WERI-Rb-1 (cell line): Measurements from ENCODE around the gene LBH.

Experiments
- DNase-seq: peaks from one replicate; pipeline ENCODE4 v3.0.0-alpha.2; 2020
- H3K27ac ChIP-seq: fragments of 250-450 bp; sonication (Bioruptor Pico); 2 replicates; pipeline ENCODE4 v1.5.1; 2020; ENCODE audit warnings: mild to moderate bottlenecking, moderate library complexity
- H3K27me3 ChIP-seq: fragments of 250-450 bp; sonication (Bioruptor Pico); 2 replicates; pipeline ENCODE4 v1.5.1; 2021; ENCODE audit warnings: mild to moderate bottlenecking, low read depth, moderate library complexity; ENCODE audit not compliant: insufficient read depth, severe bottlenecking
- H3K36me3 ChIP-seq: fragments of 250-450 bp; sonication (Bioruptor Pico); 2 replicates; pipeline ENCODE4 v1.5.1; 2020; ENCODE audit warnings: mild to moderate bottlenecking, moderate library complexity
- H3K4me3 ChIP-seq: 2 replicates; pipeline ENCODE4 v1.5.1; 2011; ENCODE audit warnings: low read depth, mild to moderate bottlenecking, control low read depth, low read length
- H3K9me3 ChIP-seq: fragments of 250-450 bp; sonication (Bioruptor Pico); 2 replicates; pipeline ENCODE4 v1.5.1; 2021; ENCODE audit warnings: mild to moderate bottlenecking, moderate library complexity; ENCODE audit not compliant: severe bottlenecking
- TF ChIP-seq, protein P1 (sequence below): IDR thresholded peaks from 2 replicates; pipeline ENCODE4 v1.5.1; 2011; ENCODE audit warnings: low read depth, mild to moderate bottlenecking, control low read depth, inconsistent platforms, low read length

LBH gene

DNA sequence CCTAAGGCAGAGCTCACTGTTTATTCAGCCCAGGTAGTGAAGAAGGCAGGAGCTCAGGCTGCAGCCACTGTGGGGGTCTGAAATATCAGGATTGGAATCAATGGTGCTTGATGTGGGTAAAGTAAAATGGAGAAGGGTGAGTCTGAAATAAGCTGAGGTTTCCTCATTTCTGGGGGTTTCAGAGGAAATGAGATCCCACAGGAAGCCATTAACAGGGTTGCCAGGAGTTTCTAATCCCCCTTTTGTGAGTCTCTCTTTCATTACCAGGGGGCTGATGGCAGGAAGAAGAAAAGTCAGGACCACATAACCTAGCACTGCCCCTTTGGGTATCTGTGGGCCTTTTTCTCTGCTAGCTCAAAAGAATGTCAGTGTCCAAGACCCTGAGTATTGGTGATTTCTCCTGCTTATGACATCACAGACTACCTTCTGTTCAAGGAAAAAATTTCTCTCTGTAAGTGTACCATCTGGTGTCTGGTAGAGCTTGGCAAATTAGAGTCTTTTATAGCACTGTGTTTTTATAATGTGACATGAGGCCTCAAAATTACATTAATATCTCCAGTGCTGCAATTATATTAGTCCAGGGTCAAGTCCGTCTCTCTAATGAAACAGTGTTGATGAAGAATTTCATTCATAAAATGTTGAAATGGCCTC is 56.0 kb downstream of the LBH start:
- Histone ChIP-seq H3K9me3 (no peaks in the 10 kb centered on the region), H3K27me3 (no peaks in the 10 kb centered on the region), H3K4me3 (no peak overlapping the region), H3K27ac (peak overlapping the region; percentile 36), H3K36me3 (no peaks in the 10 kb centered on the region)
- DNase-seq, result no peak
- TF ChIP-seq, protein P1, sequence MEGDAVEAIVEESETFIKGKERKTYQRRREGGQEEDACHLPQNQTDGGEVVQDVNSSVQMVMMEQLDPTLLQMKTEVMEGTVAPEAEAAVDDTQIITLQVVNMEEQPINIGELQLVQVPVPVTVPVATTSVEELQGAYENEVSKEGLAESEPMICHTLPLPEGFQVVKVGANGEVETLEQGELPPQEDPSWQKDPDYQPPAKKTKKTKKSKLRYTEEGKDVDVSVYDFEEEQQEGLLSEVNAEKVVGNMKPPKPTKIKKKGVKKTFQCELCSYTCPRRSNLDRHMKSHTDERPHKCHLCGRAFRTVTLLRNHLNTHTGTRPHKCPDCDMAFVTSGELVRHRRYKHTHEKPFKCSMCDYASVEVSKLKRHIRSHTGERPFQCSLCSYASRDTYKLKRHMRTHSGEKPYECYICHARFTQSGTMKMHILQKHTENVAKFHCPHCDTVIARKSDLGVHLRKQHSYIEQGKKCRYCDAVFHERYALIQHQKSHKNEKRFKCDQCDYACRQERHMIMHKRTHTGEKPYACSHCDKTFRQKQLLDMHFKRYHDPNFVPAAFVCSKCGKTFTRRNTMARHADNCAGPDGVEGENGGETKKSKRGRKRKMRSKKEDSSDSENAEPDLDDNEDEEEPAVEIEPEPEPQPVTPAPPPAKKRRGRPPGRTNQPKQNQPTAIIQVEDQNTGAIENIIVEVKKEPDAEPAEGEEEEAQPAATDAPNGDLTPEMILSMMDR, result no peak

DNA sequence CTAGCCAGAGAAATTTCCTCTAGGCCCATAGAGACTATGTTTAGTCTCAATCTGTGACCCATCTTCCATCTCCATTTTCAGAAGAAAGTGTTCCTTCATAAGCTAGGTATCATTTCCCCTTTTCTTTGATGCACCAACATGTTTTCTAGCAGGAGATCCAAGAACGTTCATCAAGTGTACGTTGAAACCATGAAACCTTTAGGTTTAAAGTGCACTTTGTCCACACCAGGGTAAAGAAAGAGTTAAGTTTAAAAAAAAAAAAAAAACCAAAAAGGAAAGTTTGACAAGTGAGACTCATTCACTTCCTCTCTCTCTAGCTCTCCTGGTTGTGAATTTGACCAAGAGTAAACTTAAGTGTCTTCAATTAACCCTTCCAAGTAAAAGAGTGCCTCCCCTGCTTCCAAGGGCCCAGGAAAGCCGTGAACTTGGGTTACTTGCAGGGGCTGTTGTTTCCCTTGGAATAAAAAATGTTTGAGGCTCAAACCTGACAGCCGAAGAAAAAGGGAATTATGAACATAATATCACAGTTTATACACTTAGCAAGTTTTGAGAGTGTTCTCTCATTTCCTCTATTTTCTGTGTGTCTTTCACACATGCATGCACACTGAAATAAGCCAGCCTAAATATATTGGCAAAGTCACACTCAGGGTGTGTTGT is 56.7 kb downstream of the LBH start:
- Histone ChIP-seq H3K27me3 (no peaks in the 10 kb centered on the region), H3K36me3 (no peaks in the 10 kb centered on the region), H3K9me3 (no peaks in the 10 kb centered on the region), H3K4me3 (no peak overlapping the region), H3K27ac (peak overlapping the region; percentile 36)
- TF ChIP-seq, protein P1, result no peak
- no peak for DNase-seq

DNA sequence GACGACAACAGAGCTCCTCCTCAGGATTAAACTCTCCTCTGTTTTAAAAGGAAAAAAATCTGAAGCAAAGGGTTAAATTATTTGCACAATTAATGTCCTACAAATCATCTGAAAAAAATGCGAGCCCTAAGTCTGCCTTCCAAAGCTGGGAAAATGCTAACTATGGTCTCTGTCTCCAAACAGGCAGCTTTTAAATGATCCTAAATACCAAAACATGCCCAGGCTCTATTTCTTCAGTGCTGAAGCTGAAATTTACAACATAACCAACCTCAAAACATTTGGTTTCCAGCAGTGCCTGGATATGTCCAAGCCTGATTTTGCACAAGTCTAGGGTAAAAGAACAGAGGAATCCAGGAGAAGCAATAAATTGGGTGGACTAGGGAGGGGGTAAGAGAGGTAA is 57.2 kb downstream of the LBH start:
- TF ChIP-seq, protein P1, result no peak
- Histone ChIP-seq H3K27me3 (no peaks in the 10 kb centered on the region), H3K36me3 (no peaks in the 10 kb centered on the region), H3K27ac (no peak overlapping the region), H3K4me3 (no peak overlapping the region), H3K9me3 (no peaks in the 10 kb centered on the region)
- no peak for DNase-seq

DNA sequence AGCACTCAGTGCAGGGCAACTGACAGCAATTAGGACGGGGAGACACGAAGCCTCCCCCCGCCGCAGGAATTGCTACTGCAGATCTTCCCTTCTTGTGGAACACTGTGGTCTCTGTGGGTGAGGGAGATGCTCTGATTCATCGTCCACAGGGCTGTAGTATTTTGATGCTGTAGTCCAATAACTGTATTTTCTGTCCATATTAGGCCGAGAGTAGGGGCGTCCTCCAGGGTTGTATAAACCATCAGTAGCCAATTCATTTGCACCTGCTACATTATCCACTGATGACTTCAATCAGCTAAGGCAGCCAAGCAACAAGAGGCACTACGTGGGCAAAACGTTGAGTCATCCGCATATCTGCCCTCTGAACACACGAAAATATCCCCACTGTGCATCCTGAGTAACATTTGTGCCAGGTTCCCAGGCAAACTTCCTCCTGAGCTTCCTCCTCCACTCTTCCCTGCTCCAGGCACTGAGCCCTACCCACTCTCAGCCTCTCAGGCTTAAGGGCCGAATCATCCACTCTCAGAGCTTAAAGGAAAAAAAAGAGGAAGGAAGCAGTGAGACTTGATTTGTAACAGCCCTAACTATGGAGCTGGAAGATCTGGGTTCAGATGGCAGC is 62.1 kb downstream of the LBH start:
- Histone ChIP-seq H3K36me3 (no peaks in the 10 kb centered on the region), H3K27me3 (no peaks in the 10 kb centered on the region), H3K9me3 (no peaks in the 10 kb centered on the region), H3K4me3 (no peak overlapping the region), H3K27ac (no peak overlapping the region)
- no peak for DNase-seq
- TF ChIP-seq, protein P1, result no peak

DNA sequence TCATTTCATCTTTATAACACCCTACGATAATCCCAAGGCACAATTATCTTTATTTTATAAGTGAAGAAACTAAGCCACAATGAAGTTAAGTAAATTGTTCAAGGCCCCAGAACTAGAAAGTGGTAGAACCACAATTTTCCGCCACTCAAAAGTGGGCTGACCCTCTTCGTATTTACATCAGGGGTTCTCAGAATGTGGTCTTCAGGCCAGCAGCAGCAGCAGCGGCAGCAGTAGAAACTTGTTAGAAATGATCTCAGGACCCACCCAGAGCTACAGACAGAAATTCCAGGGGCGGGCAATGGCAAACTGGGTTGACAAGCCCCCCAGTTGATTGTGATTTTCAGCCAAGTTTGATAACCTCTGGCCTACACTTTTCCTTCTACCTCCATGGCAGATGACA is 62.8 kb downstream of the LBH start:
- TF ChIP-seq, protein P1, result no peak
- H3K27me3 ChIP-seq, result no peaks in the 10 kb centered on the region
- H3K4me3 ChIP-seq, result no peak overlapping the region
- DNase-seq, result no peak
- H3K27ac ChIP-seq, result no peak overlapping the region
- H3K9me3 ChIP-seq, result no peaks in the 10 kb centered on the region
- no peaks in the 10 kb centered on the region for H3K36me3 ChIP-seq
